ENCODE measurements around the gene NLRX1. TPM values are rescaled to one million over a fixed set of nuclear protein-coding genes. Genes with fewer than 3 reads are reported as not detected.

Gene NLRX1
- total RNA-seq, 2 donors from 2014 or later = 21.8 to 29.6 TPM

- H3K27ac Mint-ChIP-seq = no peak overlapping the region
- H3K27me3 Mint-ChIP-seq (ENCODE audit: insufficient read depth) = no peaks in the 10 kb centered on the region
- DNase-seq = no peak
- H3K4me3 ChIP-seq (ENCODE audit: low read length) = no peak overlapping the region
- no peaks in the 10 kb centered on the region for H3K27me3 ChIP-seq (ENCODE audit: control insufficient read depth, insufficient read depth, low read length, poor library complexity, severe bottlenecking)
- H3K9me3 ChIP-seq (ENCODE audit: control insufficient read depth, low read length) = no peaks in the 10 kb centered on the region
- no peaks in the 10 kb centered on the region for H3K36me3 ChIP-seq (ENCODE audit: control insufficient read depth, insufficient read depth, low read length)
- H3K36me3 Mint-ChIP-seq (ENCODE audit: low read depth) = no peaks in the 10 kb centered on the region
- H3K4me3 Mint-ChIP-seq = no peak overlapping the region
- no peak overlapping the region for H3K9ac ChIP-seq (ENCODE audit: extremely low read depth, low read length, poor library complexity, severe bottlenecking)
- H3K9me3 Mint-ChIP-seq = no peaks in the 10 kb centered on the region
- H3K4me1 Mint-ChIP-seq = peaks cover 8% of the 10 kb centered on the region
- no peak overlapping the region for H3K27ac ChIP-seq (ENCODE audit: low read depth, low read length)
- no peak for TF ChIP-seq CTCF (conservative IDR thresholded peaks at IDR 0.05)
- 91 to 98% methylated on average over 3 of the region's 3 CpGs for WGBS, 2 experiments (ENCODE audit: insufficient coverage in 1 of 2, insufficient read length in 1 of 2)
- no peaks in the 10 kb centered on the region for H3K4me1 ChIP-seq (ENCODE audit: control insufficient read depth, insufficient read depth, low read length)
Observed at GRCh38 chr11:119192111-119192510, 23.6 kb downstream of the NLRX1 start.

- Mint-ChIP-seq H3K27ac (no peak overlapping the region), H3K9me3 (no peaks in the 10 kb centered on the region), H3K4me3 (no peak overlapping the region), H3K27me3 (ENCODE audit: insufficient read depth) (no peaks in the 10 kb centered on the region), H3K36me3 (ENCODE audit: low read depth) (no peaks in the 10 kb centered on the region), H3K4me1 (peaks cover 8% of the 10 kb centered on the region)
- DNase-seq = peak; percentile 31
- Histone ChIP-seq H3K27me3 (ENCODE audit: control insufficient read depth, insufficient read depth, low read length, poor library complexity, severe bottlenecking) (no peaks in the 10 kb centered on the region), H3K9ac (ENCODE audit: extremely low read depth, low read length, poor library complexity, severe bottlenecking) (no peak overlapping the region), H3K4me1 (ENCODE audit: control insufficient read depth, insufficient read depth, low read length) (no peaks in the 10 kb centered on the region), H3K36me3 (ENCODE audit: control insufficient read depth, insufficient read depth, low read length) (no peaks in the 10 kb centered on the region), H3K27ac (ENCODE audit: low read depth, low read length) (no peak overlapping the region), H3K9me3 (ENCODE audit: control insufficient read depth, low read length) (no peaks in the 10 kb centered on the region), H3K4me3 (ENCODE audit: low read length) (no peak overlapping the region)
- WGBS, 2 experiments (ENCODE audit: insufficient coverage in 1 of 2, insufficient read length in 1 of 2) = 90 to 98% methylated on average over 4 to 5 of the region's 5 CpGs
- no peak for TF ChIP-seq CTCF (conservative IDR thresholded peaks at IDR 0.05)
Observed at GRCh38 chr11:119193001-119193400, 24.5 kb downstream of the NLRX1 start.

GRCh38 chr11:119193626-119194025 lies 25.1 kb downstream of the NLRX1 start:
- Mint-ChIP-seq H3K9me3 (no peaks in the 10 kb centered on the region), H3K27me3 (ENCODE audit: insufficient read depth) (no peaks in the 10 kb centered on the region), H3K36me3 (ENCODE audit: low read depth) (no peaks in the 10 kb centered on the region), H3K27ac (no peak overlapping the region), H3K4me1 (peaks cover 8% of the 10 kb centered on the region), H3K4me3 (no peak overlapping the region)
- no peak overlapping the region for H3K27ac ChIP-seq (ENCODE audit: low read depth, low read length)
- DNase-seq = no peak
- H3K4me1 ChIP-seq (ENCODE audit: control insufficient read depth, insufficient read depth, low read length) = no peaks in the 10 kb centered on the region
- H3K4me3 ChIP-seq (ENCODE audit: low read length) = no peak overlapping the region
- H3K27me3 ChIP-seq (ENCODE audit: control insufficient read depth, insufficient read depth, low read length, poor library complexity, severe bottlenecking) = no peaks in the 10 kb centered on the region
- H3K36me3 ChIP-seq (ENCODE audit: control insufficient read depth, insufficient read depth, low read length) = no peaks in the 10 kb centered on the region
- 90 to 94% methylated on average over 8 to 10 of the region's 10 CpGs for WGBS, 2 experiments (ENCODE audit: insufficient coverage in 1 of 2, insufficient read length in 1 of 2)
- H3K9me3 ChIP-seq (ENCODE audit: control insufficient read depth, low read length) = no peaks in the 10 kb centered on the region
- no peak overlapping the region for H3K9ac ChIP-seq (ENCODE audit: extremely low read depth, low read length, poor library complexity, severe bottlenecking)
- no peak for TF ChIP-seq CTCF (conservative IDR thresholded peaks at IDR 0.05)

Data from endodermal cell (in vitro differentiated cells).